GM18870 (cell line): ENCODE data around the gene ZBTB20.
A peak's percentile ranks its signal among the peaks of the same experiment; 100 is the strongest.

Experiments
- ATAC-seq: cut with Tn5 transposase; IDR thresholded peaks from one replicate; pipeline ENCODE4 v1.9.1; 2021; ENCODE audit warnings: moderate library complexity; ENCODE audit not compliant: unreplicated experiment

ZBTB20 gene

DNA sequence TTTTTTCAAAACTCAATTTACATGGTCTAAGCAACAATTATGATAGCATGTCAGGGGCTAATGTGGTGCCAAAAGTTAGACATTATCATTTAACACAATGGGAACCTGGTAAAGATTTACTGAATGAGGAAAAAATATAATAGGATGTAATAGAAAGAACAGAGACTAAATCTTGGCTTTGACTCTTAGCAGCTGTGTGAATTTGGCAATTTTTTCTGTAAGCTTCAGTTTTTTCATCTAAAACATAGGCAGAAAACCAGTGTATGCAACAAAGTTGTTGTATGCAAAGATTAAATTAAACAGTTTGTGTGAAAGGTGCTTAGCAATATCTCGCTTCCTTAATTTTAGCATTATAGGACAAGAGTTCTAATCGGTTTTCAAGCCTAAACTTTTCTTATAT lies 57.6 kb downstream of the ZBTB20 start:
- no peak for ATAC-seq

DNA sequence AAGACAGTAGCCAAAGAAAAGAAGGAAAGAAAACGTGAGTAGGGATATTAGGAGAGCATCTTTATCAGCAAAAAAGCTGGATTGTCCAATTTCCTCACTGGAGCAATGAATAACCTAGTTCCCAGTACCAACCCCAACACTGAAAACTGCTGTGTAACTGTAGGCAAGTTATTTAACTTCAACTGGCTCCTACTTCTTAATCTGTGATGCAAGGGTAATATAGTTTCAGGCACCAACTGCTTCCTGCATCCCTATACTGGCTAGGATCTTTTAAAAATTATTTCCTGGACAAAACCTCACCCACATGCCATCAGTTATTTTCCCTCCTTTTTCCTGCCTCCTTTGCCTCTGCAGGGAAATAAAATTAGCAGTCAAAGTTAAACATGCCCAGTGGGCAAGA lies 59.6 kb downstream of the ZBTB20 start:
- no peak for ATAC-seq

DNA sequence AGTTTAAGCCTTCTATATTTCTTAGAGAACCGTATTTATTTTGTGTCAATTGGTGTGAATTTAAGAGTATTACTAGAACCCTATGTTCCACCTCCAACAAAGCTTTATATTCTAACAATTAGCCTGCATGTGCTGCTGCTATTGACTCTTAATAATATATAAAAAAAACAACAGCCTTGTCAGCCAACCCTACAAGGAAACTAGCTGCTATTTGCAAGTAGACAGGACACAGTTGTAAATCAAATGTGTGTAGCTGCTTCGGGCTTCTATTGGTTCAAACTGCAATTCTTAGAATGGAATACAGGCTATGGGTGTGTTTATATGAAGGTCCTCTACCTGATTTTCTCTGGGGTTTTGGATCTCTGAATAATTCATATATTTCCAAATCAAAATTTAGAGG lies 60.7 kb downstream of the ZBTB20 start:
- no peak for ATAC-seq

DNA sequence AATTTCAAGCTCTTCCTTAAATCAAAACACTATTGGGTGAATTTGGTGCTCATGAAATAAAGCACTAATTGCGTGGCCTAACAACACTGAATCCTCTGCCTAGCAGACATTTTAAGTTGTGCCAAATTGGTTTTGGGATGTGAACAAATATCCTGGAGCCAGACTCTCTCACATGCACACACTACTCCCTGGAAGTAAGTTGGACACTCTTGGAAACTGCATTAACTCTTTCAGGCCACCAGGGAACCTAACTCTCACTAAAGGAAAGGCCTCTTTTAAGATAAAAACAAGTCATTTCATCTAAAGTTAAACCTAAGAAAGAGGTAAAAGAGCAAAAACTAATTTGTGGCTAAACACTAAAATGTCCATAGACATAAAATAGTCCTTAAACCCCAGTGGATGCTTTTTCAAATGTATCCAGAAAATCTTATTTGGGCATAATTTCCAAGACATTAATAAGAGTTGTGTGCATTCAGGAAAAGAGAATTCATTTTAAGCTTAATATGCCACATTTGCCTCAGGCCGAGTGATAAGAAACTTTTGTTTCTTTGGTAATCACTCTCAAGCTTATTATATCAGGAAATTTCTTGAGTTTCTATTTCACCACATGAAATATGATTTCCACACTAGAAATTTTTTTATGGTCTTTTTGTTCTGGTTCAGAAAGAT lies 61.8 kb downstream of the ZBTB20 start:
- ATAC-seq: no peak

DNA sequence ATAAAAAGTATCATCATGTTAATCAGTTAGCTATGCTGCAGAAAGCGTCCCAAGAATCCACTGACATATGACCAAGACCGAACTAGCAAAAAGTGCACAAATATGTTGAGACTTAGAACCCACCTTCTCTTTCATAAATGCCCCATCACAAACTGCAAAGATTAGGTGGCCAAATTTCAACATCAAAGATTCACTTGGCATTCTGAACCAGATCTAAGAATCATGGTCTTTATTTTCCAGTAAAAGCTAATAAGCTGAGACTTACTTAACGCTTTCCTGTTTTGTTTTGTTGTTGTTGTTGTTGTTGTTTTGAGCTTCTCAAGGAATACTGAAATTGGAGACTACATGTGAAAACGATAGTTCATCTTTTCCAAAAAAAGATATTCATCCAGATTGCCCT lies 62.4 kb downstream of the ZBTB20 start:
- ATAC-seq: no peak

DNA sequence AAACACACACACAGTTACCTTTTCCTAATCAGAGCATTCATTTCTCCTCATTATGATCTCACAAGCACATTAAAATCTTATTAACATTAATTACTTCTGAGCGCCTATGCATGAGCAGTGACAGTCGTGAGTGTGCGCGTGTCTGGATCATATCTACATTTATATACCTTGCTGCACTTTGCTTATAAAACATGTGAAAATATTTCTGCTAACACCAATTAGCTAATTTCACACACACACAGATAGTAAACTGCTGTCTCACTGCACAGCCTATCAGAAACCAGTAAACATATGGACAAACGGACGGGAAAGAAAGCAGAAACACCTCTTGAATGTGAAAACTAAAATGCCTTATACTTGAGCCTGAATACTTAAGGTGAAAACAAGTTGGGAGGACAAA lies 64.8 kb downstream of the ZBTB20 start:
- no peak for ATAC-seq

DNA sequence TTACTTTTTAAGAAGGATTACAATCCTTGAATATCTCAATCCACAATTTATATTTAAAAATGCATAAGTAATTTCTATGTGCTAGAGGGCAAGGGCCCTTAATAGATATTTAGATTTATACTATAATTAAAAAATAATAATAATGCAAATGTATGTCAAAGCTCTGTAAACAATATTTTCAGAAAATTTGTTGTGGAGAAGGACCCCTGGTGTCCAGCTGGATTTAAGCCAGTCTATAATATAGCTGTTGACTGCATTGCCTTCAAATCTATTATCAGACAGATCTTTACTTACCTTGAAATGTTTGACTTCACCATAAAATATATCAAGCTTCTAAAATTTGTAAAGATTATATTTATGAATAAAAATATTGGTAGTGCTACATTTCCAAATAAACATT lies 65.6 kb downstream of the ZBTB20 start:
- no peak for ATAC-seq

DNA sequence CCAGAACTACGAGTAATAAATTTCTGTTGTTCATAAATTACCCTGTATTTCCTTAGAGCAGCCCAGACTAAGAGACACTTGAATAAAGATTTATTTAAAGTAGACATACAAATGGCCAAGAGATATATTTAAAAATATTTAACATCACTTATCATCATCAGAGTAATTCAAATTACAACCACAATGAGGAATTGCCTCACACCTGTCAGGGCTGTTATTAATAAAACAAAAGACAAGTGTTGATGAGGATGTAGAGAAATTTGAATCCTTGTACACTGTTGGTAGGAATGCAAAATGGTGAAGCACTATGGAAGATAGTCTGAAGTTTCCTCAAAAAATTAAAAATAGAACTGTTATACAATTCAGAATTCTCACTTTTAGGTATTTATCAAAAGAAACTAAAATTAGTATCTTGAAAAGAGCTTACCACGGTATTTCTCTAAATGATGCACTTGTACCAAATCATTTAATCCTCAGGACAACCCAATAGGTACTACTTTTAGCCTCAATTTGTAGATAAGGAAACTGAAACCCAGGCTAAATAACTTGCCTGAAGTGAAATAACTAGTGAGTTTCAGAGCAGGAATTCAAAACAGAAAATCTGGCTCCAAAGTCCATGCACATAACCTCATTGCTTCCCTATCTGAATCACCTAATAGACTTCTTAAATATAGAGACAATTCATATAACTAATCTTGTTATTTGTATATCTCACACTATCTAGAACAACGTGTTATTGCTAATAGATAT lies 69.4 kb downstream of the ZBTB20 start:
- ATAC-seq: peak; percentile 55

DNA sequence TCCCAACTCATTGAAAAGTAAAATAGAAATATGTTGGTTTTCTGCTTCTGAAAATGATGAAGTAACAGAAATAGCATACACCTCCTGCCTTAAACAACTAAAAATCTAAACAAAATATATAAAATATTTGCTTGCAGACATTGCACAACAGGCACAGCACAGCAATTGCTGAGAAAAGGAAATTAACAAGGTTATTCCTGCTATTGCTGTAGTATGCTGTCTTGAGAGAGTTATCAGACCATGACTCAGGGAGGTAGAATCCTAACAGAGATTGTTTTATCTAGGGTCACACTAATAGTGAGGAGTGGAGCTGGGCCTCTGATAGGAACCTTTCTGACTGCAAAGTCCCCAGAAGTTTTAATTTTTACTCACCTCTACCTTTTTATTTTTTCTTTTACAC lies 72.6 kb downstream of the ZBTB20 start:
- ATAC-seq: no peak

DNA sequence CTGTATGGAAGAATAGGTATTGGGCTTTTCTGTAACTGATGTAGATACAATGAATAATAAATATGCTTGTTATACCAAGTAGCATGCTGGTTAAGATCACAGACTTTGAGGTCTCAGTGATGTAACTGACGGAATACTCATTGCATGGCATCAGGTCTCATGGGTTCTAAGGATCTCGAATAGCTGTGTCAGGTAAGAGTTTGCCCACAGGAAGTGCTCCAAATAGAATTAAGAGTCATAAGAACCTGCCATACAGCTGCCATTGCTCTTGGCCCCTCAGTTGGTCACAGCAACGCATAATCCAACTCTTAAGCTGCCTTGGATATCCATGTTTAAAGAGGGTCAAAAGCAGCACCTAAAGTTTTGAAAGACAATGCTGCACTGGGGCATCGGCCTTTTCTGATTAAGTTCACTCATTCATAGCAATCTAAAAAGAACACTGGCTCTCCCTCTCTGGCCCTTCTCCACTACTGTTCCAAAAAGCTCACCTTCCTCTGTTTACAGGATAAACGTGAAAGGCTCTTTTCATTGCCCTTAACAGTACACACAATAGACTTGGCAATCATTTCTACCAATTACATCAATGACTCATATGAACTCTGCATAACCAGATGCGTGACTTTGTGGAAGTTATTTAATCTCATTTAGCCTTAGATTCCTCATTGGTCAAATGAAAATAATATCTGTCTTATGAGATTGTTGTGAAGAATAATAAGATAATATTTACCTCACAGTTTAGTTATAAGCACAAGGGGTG lies 74.6 kb downstream of the ZBTB20 start:
- ATAC-seq: no peak

DNA sequence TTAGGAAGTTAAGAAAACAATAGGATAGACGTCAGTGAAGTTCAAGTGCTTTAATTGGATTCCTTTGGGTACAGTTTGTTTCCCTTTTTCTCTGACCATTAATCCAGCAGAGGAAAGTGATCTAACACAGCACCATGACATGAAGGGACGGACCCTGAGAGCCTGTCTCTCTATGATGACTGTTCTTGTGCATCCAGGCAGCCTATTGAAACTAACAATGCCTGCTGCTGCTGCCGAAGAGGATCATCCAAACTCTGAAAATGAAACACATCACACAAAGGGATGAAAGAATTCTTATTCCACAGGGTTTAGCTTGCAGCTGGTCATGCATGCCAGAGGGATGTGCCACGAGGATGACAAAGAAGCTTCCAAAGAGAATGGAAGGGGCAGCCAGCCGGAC lies 75.5 kb downstream of the ZBTB20 start:
- ATAC-seq: no peak

DNA sequence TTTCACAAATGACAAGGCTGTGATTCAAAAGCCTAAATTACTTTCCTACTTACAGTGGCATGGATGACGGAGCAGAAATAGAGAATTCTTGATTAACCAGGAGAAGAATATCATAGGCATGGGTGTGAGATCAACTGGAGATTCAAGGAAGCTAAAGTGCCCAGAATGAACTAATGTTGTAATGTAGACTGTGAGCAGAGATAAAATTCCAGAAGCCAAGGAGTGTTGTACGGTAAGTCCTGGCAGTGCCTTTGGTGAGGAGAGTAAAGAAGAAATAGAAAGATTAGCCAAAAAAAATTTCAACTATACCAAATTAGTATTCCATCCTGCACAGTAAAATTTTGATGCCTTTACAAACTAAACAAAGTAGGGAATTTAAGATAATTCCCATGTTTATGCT lies 75.9 kb downstream of the ZBTB20 start:
- no peak for ATAC-seq

DNA sequence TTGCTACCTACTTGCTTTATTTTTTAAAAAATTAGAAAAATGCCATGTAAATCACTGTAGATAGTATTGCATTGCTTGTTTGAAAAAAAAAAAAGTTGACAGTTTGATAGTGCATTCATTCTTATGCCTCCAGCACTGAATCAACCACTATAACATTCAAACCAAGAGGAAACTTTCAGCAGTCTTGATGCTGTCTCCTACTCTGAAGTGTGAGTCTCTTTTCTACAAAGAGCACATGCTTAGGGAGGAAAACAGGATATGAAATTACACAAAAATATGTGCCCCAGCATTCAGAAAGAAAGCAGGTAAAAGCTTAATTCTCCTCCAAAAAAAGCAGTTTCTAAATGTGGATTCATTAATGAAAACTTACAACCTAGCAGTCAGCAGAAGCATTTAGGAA lies 78.3 kb downstream of the ZBTB20 start:
- no peak for ATAC-seq

DNA sequence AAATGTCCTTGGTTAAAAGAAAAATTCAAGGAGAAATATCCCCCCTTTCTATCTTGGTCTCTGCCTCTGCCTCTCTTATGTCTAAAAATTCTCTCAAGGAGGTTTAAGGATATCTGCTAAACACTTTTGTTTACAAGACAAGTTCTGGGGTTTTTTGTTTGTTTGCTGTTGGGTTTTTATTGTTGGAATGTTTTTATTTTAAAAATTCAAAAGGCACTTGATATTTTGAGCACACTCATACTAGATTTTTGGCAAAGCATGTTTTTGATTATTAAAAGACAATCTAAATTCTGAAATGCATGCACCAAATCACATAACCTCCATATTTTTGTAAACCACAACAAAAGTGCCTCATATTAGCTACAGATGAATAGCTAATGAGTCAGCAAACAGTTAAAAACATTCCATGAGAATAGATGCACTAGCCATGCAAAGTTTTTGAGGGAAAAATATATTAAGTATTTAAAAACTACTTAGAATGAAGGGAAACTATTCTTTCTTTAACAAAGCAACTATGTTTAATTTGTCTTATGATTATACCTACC lies 84.6 kb downstream of the ZBTB20 start:
- no peak for ATAC-seq

DNA sequence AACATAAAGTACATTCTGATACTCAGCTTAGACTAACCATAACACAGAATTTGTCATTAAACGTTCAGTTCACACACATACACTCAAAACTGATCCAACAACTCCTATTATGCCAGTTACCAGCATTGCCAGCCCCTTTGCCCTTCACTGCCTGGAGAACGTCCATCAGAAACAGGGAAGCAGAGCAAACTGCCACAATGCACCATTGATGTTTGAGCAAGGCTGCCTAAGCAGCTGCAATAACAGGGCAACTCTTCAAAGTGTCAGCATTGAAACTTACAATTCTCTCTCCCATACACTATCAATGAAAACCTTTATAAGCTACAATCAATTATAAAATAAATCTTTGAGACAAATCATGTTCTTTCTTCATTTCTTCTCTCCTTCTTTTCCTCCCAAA lies 85.1 kb downstream of the ZBTB20 start:
- no peak for ATAC-seq

DNA sequence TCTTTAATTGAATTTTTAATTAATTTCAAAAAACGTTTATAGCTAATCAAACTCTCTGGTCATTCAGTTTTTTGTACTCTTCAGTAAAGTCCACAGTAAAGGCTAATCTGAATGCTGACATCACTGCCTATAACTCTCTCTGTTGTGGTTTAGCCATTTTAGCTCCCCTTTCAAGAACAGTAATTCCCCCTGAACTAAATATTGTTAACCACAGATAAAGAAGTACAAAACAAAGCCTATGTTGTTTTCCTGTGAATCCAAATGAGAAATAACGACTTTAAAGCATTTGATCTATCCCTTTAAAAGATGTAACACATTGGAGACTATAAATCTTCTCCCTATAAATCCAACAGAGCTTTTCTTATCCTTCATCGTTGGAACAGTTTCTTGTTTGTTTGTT lies 94.2 kb downstream of the ZBTB20 start:
- no peak for ATAC-seq

DNA sequence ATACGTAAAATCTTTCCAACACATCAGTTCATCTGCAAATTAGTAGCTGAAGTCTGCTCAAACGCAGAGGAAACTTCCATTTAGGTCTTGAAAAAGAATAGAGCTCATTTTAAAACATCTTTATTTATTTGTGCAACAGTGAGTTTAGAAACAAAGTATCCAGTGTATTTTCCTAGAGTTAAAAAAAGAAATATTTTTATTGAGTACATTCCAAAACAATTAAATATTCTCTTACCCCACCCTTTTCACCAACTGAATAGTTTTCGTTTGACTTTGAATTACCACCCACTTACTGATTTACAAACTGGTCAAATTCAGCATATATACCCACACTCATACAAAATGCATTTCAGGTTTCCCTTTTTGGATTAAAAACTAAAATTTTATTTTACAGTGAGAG lies 104.7 kb downstream of the ZBTB20 start:
- no peak for ATAC-seq

DNA sequence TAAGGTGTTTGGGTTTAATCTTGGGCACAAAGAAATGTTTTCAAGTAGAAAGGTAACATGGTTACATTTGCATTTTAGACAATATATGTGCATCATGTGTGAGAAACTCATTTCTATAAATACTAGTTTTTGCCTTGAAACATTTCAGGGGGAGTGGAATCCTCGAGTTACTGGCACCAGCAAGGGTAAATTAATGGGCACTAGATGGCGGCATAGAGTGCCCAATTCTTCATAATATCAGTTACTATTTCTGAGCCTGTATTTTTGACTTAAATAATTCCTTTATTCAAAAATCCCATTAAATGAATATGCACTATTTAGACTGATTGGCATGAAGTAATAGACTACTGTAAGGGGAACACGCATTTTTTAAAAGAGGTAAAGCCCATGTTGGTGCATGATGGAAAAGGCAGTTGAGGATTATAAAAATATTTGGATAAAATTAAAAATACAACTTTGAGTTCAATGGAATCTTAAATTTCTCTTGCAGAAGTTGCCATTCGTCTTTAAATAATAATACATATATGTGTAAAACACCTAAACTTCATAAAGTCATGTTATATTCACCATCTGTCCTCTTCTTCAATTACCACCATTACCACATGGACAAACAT lies 106.3 kb downstream of the ZBTB20 start:
- no peak for ATAC-seq

DNA sequence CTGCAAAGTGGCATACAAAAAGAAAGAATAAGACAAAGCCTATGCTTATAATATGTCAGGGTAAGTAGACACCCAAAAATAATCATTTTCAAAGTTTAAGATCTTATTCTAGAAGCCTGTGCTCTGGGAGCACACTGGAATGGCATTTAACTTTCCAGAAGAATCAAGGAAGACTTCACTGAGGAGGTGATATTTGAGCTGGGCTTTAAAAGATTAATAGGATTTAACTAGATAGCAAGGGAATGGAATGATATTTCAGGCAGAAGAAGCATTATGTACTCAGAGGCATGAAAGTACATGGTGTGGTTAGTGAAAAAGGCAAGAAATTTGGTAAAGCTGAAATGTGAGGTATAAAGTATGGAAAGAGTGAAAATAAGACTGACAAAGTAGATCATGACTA lies 106.8 kb downstream of the ZBTB20 start:
- ATAC-seq: no peak

DNA sequence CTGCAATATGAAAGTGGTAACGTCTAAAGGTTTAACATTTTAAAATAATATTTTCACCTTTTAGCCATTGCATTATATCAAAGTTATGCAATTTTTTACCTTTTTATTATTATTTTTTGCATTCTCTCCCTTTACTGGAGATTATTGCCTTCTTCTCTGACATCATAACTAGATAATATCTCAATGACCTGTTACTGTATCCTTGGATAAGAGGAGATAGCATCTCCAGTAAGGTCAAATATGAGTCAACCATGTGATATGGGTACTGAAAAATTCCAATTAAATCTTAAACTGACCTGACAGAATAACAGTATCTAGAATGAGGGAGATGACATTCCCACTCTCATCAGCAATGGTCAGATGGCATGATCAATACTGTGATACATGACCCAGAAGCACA lies 108.3 kb downstream of the ZBTB20 start:
- no peak for ATAC-seq

DNA sequence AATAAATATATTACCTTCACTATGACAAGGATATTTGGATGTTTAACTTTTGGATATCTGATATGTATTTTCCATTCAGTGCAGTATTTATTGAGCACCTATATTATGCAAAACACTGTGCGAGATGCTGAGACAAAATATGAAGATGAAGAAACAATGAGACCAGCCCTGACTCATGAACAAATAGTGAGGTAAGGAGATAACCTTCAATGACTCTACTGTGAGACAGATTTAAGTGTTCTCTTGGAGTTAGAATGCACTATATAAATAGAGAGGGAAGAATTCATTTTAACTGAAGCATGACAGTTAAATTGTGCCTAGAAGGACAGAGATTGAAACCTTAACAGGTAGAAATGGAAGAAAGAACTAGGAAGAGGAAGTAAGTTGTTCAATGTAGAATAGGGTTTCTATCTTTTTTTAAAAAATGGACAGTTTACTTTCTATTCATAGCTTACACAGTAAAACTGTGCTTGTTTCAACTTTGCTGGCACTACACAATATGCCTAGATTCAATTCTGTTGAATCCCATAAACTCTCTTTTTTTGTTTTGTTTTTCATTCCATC lies 124.2 kb downstream of the ZBTB20 start:
- ATAC-seq: no peak
